ENCODE measurements around the gene MAGI2.

MAGI2 gene

GRCh38 chr7:78959477-78959876 is 494.0 kb downstream of the MAGI2 start:
- Histone ChIP-seq H4K20me1 (ENCODE audit: insufficient read depth, low read length, poor library complexity, severe bottlenecking) (no peaks in the 10 kb centered on the region), H3K9ac (ENCODE audit: low read depth, low read length, poor library complexity, severe bottlenecking) (no peak overlapping the region), H3K4me1 (ENCODE audit: insufficient read depth, low read length, poor library complexity, severe bottlenecking) (no peaks in the 10 kb centered on the region), H3K4me3 (ENCODE audit: low read length, poor library complexity, severe bottlenecking) (no peak overlapping the region), H3K36me3 (ENCODE audit: insufficient read depth, low read length) (no peaks in the 10 kb centered on the region), H3K27me3 (ENCODE audit: insufficient read depth, low read length, poor library complexity, severe bottlenecking) (no peaks in the 10 kb centered on the region), H2AFZ (ENCODE audit: low read length) (no peak overlapping the region), H3K79me2 (ENCODE audit: insufficient read depth, low read length) (no peaks in the 10 kb centered on the region), H3K9me2 (replicated peaks; ENCODE audit: low read depth, low read length) (no peaks in the 10 kb centered on the region), H3K9me3 (ENCODE audit: insufficient read depth, low read depth, low read length) (no peaks in the 10 kb centered on the region), H3F3A (ENCODE audit: low read depth) (no peaks in the 10 kb centered on the region), H3K4me2 (ENCODE audit: low read depth, low read length, poor library complexity, severe bottlenecking) (no peak overlapping the region)
- TF ChIP-seq EZH2phosphoT487 (IDR thresholded peaks at IDR 0.05; ENCODE audit: borderline replicate concordance) (no peak), CTCF (conservative IDR thresholded peaks at IDR 0.05; ENCODE audit: low read length) (no peak)

GRCh38 chr7:78955329-78955728 is 498.1 kb downstream of the MAGI2 start:
- no peaks in the 10 kb centered on the region for H3K27me3 ChIP-seq (ENCODE audit: insufficient read depth, low read length, poor library complexity, severe bottlenecking)
- no peaks in the 10 kb centered on the region for H4K20me1 ChIP-seq (ENCODE audit: insufficient read depth, low read length, poor library complexity, severe bottlenecking)
- H3K9ac ChIP-seq (ENCODE audit: low read depth, low read length, poor library complexity, severe bottlenecking): no peak overlapping the region
- H3K9me2 ChIP-seq (replicated peaks; ENCODE audit: low read depth, low read length): no peaks in the 10 kb centered on the region
- H3K9me3 ChIP-seq (ENCODE audit: insufficient read depth, low read depth, low read length): no peaks in the 10 kb centered on the region
- no peak for TF ChIP-seq CTCF (conservative IDR thresholded peaks at IDR 0.05; ENCODE audit: low read length)
- no peak for TF ChIP-seq EZH2phosphoT487 (IDR thresholded peaks at IDR 0.05; ENCODE audit: borderline replicate concordance)
- no peaks in the 10 kb centered on the region for H3K4me1 ChIP-seq (ENCODE audit: insufficient read depth, low read length, poor library complexity, severe bottlenecking)
- no peaks in the 10 kb centered on the region for H3F3A ChIP-seq (ENCODE audit: low read depth)
- no peak overlapping the region for H2AFZ ChIP-seq (ENCODE audit: low read length)
- H3K79me2 ChIP-seq (ENCODE audit: insufficient read depth, low read length): no peaks in the 10 kb centered on the region
- H3K36me3 ChIP-seq (ENCODE audit: insufficient read depth, low read length): no peaks in the 10 kb centered on the region
- H3K4me2 ChIP-seq (ENCODE audit: low read depth, low read length, poor library complexity, severe bottlenecking): no peak overlapping the region
- H3K4me3 ChIP-seq (ENCODE audit: low read length, poor library complexity, severe bottlenecking): no peak overlapping the region

- Histone ChIP-seq H3K9ac (ENCODE audit: low read depth, low read length, poor library complexity, severe bottlenecking) (no peak overlapping the region), H3K9me2 (replicated peaks; ENCODE audit: low read depth, low read length) (no peaks in the 10 kb centered on the region), H3K4me3 (ENCODE audit: low read length, poor library complexity, severe bottlenecking) (no peak overlapping the region), H3K27me3 (ENCODE audit: insufficient read depth, low read length, poor library complexity, severe bottlenecking) (no peaks in the 10 kb centered on the region), H3K4me1 (ENCODE audit: insufficient read depth, low read length, poor library complexity, severe bottlenecking) (no peaks in the 10 kb centered on the region), H2AFZ (ENCODE audit: low read length) (no peak overlapping the region), H3K4me2 (ENCODE audit: low read depth, low read length, poor library complexity, severe bottlenecking) (no peak overlapping the region), H3K9me3 (ENCODE audit: insufficient read depth, low read depth, low read length) (no peaks in the 10 kb centered on the region), H3K79me2 (ENCODE audit: insufficient read depth, low read length) (no peaks in the 10 kb centered on the region), H3K36me3 (ENCODE audit: insufficient read depth, low read length) (no peaks in the 10 kb centered on the region), H4K20me1 (ENCODE audit: insufficient read depth, low read length, poor library complexity, severe bottlenecking) (no peaks in the 10 kb centered on the region), H3F3A (ENCODE audit: low read depth) (no peaks in the 10 kb centered on the region)
- TF ChIP-seq EZH2phosphoT487 (IDR thresholded peaks at IDR 0.05; ENCODE audit: borderline replicate concordance): no peak
- TF ChIP-seq CTCF (conservative IDR thresholded peaks at IDR 0.05; ENCODE audit: low read length): no peak
Observed at GRCh38 chr7:78953726-78954363, 499.6 kb downstream of the MAGI2 start.

Measured in Loucy (cell line).